ENCODE data around the gene INPPL1.

DNA sequence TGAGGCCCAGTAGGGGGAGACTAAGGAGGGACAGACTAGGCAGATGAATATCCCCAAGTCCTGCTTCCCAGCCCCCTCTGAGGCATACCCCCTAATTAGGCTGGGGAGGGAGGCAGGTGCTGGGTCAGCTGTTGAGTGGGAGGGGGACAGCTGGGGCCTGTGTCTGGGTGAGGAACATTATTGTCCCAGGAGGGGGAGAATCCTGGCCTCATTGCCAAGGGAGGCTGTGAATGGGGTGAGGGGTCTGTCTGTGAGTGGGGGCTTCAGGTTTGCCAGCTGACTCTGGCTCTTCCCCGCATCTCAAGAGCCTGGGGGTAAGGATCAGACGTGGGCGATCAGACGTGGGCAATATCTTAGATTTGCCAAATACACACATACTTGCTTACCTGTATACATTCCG is 2.1 kb downstream of the INPPL1 start:
- TF ChIP-seq BHLHE40 (IDR thresholded peaks at IDR 0.05; ENCODE audit: borderline replicate concordance) (no peak), FOXM1 (IDR thresholded peaks at IDR 0.05; ENCODE audit: borderline replicate concordance) (no peak), TARDBP (IDR thresholded peaks at IDR 0.05) (no peak), FOXK2 (IDR thresholded peaks at IDR 0.05) (no peak), NFRKB (IDR thresholded peaks at IDR 0.05) (no peak), ELF4 (IDR thresholded peaks at IDR 0.05) (no peak), SP1 (IDR thresholded peaks at IDR 0.05) (no peak), SUZ12 (IDR thresholded peaks at IDR 0.05) (no peak)
- TF ChIP-seq, protein P1, sequence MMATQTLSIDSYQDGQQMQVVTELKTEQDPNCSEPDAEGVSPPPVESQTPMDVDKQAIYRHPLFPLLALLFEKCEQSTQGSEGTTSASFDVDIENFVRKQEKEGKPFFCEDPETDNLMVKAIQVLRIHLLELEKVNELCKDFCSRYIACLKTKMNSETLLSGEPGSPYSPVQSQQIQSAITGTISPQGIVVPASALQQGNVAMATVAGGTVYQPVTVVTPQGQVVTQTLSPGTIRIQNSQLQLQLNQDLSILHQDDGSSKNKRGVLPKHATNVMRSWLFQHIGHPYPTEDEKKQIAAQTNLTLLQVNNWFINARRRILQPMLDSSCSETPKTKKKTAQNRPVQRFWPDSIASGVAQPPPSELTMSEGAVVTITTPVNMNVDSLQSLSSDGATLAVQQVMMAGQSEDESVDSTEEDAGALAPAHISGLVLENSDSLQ (IDR thresholded peaks at IDR 0.05) = no peak

Measured in HEK293T (cell line).